H54 (cell line): Measurements from ENCODE around the gene RBM19.
"Not testable (repeated sequence)": the region's sequence is repeated elsewhere in the genome, so short reads cannot be mapped to it uniquely, and the experiment has no call there.

ENCODE experiments used
- DNase-seq: peaks from one replicate; pipeline ENCODE4 v3.0.0; 2011; ENCODE audit warnings: low spot score, mixed read lengths; ENCODE audit not compliant: insufficient read length
- FAIRE-seq: peaks from 3 replicates; lab custom pipeline; 2011; peaks lifted over from hg19 to GRCh38; lab: Jason Lieb, UNC
- POLR2A ChIP-seq: IDR thresholded peaks from 2 replicates; pipeline ENCODE4 v1.6.1; 2011; ENCODE audit warnings: low read depth, mild to moderate bottlenecking, low read length

The RBM19 gene

DNA sequence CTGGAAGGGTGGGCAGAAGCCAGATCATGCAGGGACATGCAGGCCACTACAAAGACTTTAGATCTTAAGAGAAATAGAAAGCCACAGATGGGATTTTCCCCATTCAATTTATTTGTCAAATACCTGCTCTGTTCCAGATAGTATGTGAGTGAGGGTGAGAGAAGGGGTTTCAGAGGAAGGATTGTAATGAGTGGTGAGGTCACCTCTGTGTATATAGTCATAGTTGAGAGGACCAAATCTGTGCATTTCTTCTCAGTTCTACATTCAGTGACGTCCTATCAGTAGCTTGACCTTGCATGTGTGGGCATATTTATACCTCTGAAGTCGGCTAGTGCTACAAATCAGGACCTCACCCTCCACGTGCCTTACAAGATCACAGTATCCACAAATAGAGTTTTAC is 31.2 kb upstream of the RBM19 start:
- TF ChIP-seq POLR2A, result no peak
- no peak for FAIRE-seq
- DNase-seq, result no peak

DNA sequence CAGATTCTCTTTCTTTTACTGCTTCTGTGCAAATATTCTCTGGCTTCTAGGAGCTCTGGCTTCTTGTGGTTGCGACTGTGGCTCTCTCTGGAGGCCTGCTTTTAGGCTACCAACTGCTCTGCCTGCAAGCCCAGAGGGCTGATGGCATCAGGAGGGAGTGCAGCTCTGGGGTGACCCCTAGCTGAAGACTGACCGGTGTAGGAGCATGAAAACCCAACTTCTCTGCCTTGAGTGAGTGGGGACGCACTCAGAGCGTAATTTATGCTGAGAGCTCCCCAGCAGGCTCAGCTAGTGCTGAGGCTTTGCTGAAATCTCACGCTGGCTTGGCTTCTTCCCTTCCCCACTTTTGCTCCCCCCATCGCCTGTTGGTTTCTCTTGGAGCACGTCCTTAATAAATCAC is 29.9 kb upstream of the RBM19 start:
- DNase-seq, result no peak
- no peak for TF ChIP-seq POLR2A
- FAIRE-seq, result no peak

DNA sequence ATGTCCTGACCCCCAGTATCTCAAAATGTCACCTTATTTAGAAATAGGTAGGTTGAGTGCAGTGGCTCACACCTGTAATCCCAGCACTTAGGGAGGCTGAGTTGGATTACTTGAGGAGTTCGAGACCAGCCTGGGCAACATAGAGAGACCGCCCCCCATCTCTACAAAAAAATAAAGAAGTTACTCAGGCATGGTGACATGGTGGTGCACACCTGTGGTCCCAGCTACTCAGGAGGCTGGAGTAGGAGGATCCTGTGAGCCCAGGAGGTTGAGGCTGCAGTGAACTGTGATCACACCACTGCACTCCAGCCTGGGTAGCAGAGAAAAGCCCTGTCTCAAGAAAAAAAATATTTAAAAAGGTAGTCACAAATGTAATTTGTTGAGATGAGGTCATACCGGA is 27.9 kb upstream of the RBM19 start:
- DNase-seq (no peak), FAIRE-seq (no peak)

DNA sequence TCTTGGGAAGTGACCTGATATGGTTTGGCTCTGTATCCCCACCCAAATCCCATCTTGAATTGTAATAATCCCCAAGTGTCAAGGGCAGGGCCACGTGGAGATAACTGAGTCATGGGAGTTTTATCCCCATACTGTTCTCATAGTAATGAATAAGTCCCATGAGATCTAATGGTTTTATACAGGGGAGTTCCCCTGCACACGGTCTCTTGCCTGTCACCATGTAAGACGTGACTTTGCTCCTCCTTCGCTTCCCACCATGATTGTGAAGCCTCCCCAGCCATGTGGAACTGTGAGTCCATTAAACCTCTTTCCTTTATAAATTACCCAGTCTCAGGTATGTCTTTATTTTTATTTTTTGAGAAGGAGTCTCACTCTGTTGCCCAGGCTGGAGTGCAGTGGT is 26.6 kb upstream of the RBM19 start:
- DNase-seq, FAIRE-seq: not testable (repeated sequence)

More for the DNA sequence above, 27.9 kb upstream of the RBM19 start:
- TF ChIP-seq POLR2A, result no peak

DNA sequence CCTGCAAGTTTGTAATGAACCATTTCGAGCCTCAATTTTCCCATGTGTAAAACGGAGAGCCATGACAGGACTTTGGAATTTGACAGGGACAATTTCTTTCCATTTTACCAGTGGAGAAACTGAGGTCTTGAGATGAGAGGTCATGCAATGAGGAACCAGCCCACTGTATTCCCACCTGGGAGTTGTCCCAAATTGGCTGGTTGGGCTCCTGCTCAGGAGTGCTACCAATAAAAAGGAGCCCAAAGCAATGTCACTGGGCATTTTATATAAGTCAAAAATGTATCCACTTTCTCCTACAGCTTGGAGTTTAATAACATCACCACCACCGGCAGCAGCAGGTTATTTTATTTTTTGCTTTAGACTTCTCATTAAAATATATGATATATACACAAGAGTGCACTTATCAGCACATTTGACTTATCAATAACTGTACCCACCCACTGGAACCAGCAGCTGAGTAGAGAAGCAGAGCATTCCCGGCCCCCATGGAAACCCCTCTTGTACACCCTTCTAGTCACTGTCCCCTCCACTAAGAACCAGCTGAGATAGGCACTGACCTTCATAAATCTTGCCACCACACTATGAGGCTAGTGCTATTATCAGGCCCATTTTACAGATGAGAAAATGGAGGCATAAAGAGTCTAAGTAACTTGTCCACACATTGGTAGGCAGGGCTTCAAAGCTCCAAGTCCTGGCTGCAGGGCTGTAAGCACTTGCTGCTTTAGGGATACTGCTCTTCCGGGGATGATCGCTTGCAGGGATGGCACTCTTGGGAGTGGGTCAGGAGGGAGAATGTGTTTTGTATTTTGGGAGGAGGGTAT is 25.3 kb upstream of the RBM19 start:
- no peak for TF ChIP-seq POLR2A
- no peak for FAIRE-seq

DNA sequence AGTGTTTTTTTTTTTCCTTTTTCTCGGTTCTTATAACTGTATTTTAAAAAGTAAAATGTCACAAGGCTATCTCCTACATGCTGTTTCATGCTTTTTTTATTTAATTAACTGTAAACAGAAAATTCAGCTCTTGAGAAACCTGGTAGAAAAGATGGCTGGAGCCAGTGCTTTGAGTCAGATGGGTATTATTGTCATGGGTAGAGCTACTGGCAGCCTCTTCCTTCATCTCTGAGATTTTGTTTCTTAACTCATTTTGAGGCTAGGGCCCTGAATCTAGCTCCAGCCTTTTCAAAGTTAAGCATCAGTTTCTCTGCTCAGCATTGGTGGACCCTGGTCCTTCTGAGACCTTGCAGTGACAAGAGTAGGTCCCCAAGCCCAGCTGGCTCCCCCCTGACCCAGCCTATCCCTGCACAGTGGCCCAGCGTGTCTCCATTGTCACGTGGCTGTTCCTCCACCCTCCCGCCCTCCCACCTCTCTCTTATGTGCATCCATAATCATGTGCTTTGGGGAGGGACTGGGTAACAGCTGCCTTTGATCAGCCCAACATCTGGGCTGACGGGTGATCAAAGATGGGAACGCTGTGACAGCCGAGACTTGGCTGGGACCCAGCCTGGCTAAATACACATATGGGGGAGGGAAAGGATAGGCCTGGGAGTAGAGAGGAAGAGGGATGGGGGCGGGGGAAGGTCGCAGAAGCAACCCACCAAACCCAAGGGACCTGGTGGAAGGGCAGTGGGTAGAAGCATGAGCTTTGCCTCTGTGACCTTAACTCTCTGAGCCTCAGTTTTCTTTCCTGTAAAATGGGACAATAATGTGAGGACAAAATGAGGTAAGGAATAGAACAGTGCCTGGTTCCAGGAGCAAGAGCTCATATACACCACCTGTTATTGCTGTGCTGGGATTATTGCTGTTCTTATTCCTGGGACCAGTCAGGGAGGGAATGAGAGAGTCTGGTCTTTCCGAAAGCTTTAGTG is 24.4 kb upstream of the RBM19 start:
- FAIRE-seq, result no peak
- TF ChIP-seq POLR2A, result no peak
- no peak for DNase-seq

More for the DNA sequence above, 25.3 kb upstream of the RBM19 start:
- DNase-seq, result no peak

DNA sequence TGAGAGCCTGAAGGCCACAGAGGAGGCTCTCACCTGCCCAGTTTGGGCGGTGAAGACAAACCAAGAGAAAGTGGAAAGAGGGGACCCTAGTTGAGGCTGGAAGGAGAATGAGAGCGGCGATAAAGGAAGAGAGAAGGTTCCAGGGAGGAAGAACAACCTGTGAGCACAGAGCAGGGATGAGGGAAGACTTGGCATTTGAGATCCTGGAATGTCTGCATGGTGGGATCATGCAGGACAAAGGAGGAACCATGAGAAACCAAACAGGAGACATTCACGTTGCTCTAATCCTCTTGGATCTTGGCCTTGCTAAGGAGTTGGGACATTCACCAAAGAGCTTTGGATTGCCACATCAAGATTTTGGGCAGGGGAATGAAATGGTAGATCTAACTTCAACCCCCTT is 22.9 kb upstream of the RBM19 start:
- FAIRE-seq (no peak), DNase-seq (no peak)
- TF ChIP-seq POLR2A, result no peak

DNA sequence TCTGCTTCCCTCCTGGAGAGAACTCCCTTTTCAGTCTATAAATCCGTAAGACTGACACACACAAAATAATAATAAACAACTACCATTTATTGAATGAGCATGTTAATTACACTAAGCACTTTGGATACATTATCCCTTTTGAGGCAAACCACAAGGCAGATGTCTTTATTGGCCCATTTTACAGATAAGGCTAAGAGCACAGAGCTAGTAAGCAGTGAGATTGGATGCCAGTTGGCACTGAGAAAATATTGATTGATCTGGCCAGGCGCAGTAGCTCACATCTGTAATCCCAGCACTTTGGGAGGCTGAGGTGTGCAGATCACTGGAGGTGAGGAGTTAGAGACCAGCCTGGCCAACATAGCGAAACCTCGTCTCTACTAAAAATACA is 21.9 kb upstream of the RBM19 start:
- no peak for DNase-seq
- FAIRE-seq, result no peak
- no peak for TF ChIP-seq POLR2A

DNA sequence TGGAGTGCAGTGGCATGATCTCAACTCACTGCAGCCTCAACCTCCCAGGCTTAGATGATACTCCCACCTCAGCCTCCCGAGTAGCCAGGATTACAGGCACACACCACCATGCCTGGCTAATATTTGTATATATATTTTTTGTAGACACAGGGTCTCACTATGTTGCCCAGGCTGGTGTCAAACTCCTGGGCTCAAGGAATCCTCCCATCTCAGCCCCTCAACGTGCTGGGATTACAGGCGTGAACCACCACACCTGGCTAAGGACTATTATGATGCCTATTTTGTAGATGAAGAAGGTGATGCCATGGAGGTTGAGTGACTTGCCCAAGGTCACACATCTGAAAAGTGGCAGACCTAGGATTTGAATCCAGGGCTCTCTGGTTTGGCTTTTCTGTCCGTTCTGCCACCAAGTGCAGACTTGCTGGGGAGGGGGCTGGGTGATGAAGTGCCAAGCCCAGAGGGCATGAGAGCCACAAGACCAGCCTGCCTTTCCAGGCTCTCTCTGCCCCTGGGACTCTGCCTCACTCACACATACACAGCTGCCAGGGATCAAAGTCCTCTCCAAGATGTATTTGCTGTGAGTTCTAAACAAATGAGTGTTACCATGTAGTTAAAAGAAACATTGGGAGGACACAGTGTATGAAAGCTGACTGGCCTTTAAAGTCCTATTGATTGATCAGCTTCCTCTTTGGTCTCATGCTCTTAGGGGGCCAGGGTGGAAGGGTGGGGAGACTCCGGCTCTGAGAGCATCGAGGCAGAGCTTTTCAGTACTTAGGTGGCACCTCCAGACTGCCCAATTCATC is 21.3 kb upstream of the RBM19 start:
- TF ChIP-seq POLR2A, result no peak
- DNase-seq (no peak), FAIRE-seq (no peak)

DNA sequence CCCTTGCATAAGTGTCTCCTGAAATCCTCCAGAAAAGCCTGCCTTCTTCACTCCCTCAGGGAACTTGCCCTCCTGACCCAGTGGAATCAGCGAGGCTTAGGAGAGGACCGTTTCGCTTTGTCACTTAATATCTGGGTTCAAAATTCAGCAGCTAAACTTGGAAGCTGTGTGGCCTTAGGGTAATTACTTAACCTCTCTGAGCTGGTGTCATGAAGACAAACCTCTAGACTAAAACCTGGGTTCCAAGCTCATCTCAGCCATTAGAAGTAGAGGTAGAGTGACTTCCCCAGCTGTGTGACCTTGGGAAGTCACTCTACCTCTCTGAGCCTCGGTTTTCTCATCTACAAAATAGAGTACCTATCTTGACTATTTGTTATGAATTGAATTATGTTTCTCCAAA is 18.3 kb upstream of the RBM19 start:
- DNase-seq, result no peak
- no peak for TF ChIP-seq POLR2A
- FAIRE-seq, result no peak

DNA sequence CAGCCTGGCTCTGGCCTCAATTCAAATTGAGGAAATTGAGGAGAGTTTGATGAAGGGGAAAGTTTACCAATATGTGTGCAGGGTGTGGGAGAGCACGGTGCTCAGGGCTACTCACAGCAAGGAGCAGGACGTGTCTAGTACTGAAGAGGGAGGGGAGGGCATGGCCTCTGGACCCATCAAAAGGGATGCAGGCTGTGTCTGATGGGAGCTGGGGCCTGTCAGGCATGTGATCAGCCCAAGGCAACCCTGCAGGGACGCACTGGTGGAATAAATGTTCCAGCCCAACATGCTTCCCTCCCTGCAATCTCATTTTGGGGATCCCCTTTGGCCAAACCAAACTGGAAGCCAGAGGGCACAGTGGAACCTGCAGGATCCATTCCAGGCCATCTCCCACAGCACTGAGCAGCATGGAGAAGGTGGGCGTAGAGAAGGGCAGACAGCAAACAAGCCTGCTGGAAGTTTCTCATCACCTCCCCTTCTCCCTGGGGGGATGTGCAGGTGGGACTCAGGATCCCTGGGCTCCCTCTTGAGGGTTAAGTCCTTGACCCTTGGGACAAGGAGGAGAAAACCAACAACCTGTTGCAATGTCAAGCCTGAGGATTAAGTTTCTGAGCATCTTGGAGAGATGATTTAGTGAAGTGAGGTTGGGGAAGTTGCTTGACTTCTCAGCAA is 17.8 kb upstream of the RBM19 start:
- FAIRE-seq (no peak), DNase-seq (no peak)
- TF ChIP-seq POLR2A, result no peak

DNA sequence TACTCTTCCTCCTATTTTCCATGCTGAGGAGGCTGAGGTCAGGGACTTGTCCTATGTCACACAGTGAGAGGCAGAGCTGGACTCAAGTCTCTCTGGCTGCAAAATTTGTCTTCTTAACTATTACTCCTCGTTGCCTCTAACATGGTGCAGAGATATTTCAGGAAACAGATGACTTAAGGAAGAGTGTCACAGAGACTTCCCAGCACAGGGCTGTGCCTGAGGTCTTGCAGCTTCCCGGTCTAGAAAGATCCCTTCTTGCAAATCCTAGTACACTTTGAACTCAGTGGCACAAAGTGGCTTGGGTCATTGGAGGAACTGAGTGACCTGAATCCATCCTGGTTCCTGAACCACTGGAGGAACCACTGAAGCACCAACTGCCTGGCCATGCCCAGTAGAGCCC is 17.1 kb upstream of the RBM19 start:
- TF ChIP-seq POLR2A, result no peak
- FAIRE-seq (no peak), DNase-seq (no peak)

DNA sequence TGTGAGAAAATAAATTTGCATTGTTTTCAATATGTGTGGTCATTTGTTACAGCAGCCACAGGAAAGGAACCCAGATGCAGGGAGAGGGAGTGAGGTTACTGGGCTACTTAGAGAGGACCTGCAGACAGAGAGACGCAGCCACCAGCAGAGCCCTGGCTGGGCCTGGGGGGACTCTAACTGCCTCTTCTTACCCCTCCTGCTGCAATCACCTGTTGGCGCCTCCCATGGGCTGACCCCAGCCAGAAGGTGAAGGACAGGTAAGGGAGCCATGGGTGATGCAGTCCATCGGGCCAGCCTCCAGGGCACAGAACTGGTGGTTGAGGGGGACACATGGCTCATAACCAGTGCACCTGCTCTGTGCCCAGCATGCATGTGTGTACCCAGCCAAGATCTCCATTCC is 15.8 kb upstream of the RBM19 start:
- DNase-seq (no peak), FAIRE-seq (no peak)
- no peak for TF ChIP-seq POLR2A
